Medulla oblongata (tissue), 1 donor: ENCODE data around the gene FAM24B.

Experiments used
- DNase-seq: peaks from one replicate; pipeline ENCODE4 v3.0.0-alpha.2; 2015; ENCODE audit errors: extremely low spot score

FAM24B gene

GRCh38 chr10:122827302-122827701 lies 52.1 kb downstream of the FAM24B start:
- no peak for DNase-seq

DNA sequence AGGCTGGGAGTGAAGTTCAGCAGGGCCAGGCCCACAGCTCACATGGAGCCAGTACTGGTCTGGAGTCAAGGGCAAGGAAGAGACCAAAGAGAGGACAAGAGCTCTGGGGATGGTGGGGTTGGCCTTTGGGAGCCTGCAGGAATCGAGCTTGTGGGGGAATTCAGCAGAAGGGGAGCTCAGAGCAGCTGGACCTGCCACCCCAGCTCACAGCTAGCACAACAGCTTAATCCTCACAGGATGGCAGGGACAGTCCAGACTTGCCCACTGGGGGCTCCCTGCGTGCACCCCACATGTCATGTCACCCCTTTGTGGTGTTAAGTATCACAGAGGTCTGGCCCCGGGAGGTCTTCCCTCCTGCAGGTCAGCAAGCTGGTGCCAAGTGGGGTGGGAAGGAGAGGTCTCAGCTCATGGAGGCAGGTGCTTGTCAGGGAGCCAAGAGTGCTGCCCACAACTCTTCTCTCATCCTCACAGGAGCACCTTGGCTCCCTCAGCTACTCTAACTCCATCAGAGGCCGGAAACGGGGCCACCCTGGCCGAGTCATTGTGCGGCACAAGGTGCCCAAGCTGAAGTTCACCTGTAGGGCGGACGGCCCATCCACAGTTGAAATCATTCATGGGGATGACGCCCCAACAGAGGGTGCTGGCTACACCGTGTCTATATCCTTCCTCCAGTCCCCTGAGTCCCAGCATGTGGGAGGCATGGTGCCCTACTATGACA lies 56.2 kb downstream of the FAM24B start:
- no peak for DNase-seq

- no peak for DNase-seq
These were observed 57.6 kb downstream of the FAM24B start for GRCh38 chr10:122821808-122822207.

DNA sequence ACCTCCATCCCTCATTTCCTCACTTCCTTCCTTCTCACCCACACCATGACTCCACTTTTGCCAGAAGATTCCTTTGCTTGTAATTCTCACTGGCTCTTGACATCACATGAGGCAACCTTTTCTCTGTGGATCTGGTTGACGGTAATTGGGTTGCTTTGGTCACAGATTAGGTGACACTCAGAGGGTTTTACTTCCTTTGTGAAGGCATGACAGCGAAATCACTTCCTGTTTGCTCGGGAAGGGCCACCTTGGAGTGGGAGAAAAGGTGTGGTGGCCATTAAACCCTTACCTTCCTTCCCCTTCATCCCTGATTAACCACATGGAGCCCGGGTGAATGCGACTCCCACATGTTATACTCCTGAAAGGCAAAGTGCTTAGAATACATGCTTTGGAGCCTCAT lies 63.9 kb downstream of the FAM24B start:
- no peak for DNase-seq

- no peak for DNase-seq
These were observed 64.9 kb downstream of the FAM24B start for GRCh38 chr10:122814493-122814892.

GRCh38 chr10:122812751-122813150 lies 66.6 kb downstream of the FAM24B start:
- DNase-seq, result no peak

GRCh38 chr10:122802282-122802681 lies 77.1 kb downstream of the FAM24B start:
- no peak for DNase-seq
